T-cell (primary cell): ENCODE measurements around the gene SCFD2. TPM values are rescaled to one million over a fixed set of nuclear protein-coding genes. Genes with fewer than 3 reads are reported as not detected.

ENCODE experiments used
- ATAC-seq, 4 experiments: fragments of 200-7000 bp in 3 of 4; fragments of 150-1000 bp in 1 of 4; cut with Tn5 transposase; replicated peaks in 1 of 4; 1 replicate in 3 of 4; 2 replicates in 1 of 4; pipeline ENCODE4 v1.10.0; 2021; ENCODE audit warnings: moderate library complexity in 3 of 4, mild to moderate bottlenecking in 2 of 4, moderate number of reproducible peaks in 1 of 4
- CTCF ChIA-PET, 2 donors: fragments of 300-600 bp; sonication (Branson Sonifier 250); formaldehyde crosslinking; loops; one replicate each; lab custom pipeline; 2022; ENCODE audit warnings: antibody characterized with exemption in 2 of 2; lab: Charles Lee
- POLR2A ChIA-PET, 2 donors: fragments of 300-600 bp; sonication (Branson Sonifier 250); formaldehyde crosslinking; loops; one replicate each; lab custom pipeline; 2022; ENCODE audit warnings: antibody characterized with exemption in 2 of 2; lab: Charles Lee
- DNase-seq, 35 experiments: peaks; one replicate each; pipeline versions ENCODE4 v3.0.0 to v3.0.0-alpha.2; 2013 to 2023
- H3K27ac ChIP-seq: one replicate; pipeline ENCODE4 v1.5.1; 2013; ENCODE audit warnings: low read length
- H3K27me3 ChIP-seq, 2 experiments: replicated peaks in 1 of 2; 1 replicate in 1 of 2; 2 replicates in 1 of 2; pipeline versions ENCODE4 v1.6.1 to v1.7.0; 2013; ENCODE audit warnings: low read length in 1 of 2, mixed read lengths in 1 of 2; ENCODE audit not compliant: control insufficient read depth in 2 of 2, insufficient read depth in 2 of 2; ENCODE audit errors: extremely low read depth in 1 of 2
- H3K36me3 ChIP-seq, 2 donors: 1 replicate in 1 of 2; 2 replicates in 1 of 2; pipeline versions ENCODE4 v1.6.1 to v1.7.0; 2013; ENCODE audit warnings: low read length in 1 of 2; ENCODE audit not compliant: control insufficient read depth in 2 of 2, insufficient read depth in 1 of 2; ENCODE audit errors: extremely low read depth in 1 of 2
- H3K4me1 ChIP-seq, 2 experiments: 1 replicate in 1 of 2; 2 replicates in 1 of 2; pipeline versions ENCODE4 v1.6.1 to v1.7.0; 2013; ENCODE audit warnings: low read length in 2 of 2, mixed read lengths in 1 of 2; ENCODE audit not compliant: insufficient read depth in 2 of 2, control insufficient read depth in 1 of 2; ENCODE audit errors: extremely low read depth in 1 of 2
- H3K4me3 ChIP-seq, 2 donors: 1 replicate in 1 of 2; 2 replicates in 1 of 2; pipeline versions ENCODE4 v1.5.1 to v1.7.0; 2013; ENCODE audit warnings: mild to moderate bottlenecking in 2 of 2, low read length in 1 of 2, moderate library complexity in 1 of 2; ENCODE audit not compliant: control insufficient read depth in 1 of 2; ENCODE audit errors: extremely low read depth in 1 of 2
- H3K9me3 ChIP-seq: 2 replicates; pipeline ENCODE4 v1.7.0; 2013
- H3K27ac Mint-ChIP-seq, 2 donors: one replicate each; pipeline ENCODE4 v1.8.0; 2020 to 2021; ENCODE audit warnings: mild to moderate bottlenecking in 2 of 2, mixed read lengths in 2 of 2
- H3K27me3 Mint-ChIP-seq, 2 donors: one replicate each; pipeline ENCODE4 v1.8.0; 2021 to 2022; ENCODE audit warnings: mixed read lengths in 2 of 2
- H3K36me3 Mint-ChIP-seq: one replicate; pipeline ENCODE4 v1.8.0; 2021; ENCODE audit warnings: mixed read lengths
- H3K4me1 Mint-ChIP-seq, 3 donors: one replicate each; pipeline ENCODE4 v1.8.0; 2020 to 2022; ENCODE audit warnings: mixed read lengths in 3 of 3, mild to moderate bottlenecking in 1 of 3
- H3K4me3 Mint-ChIP-seq, 3 donors: one replicate each; pipeline ENCODE4 v1.8.0; 2020 to 2022; ENCODE audit warnings: mild to moderate bottlenecking in 3 of 3, mixed read lengths in 3 of 3, moderate library complexity in 3 of 3
- H3K9me3 Mint-ChIP-seq, 3 donors: one replicate each; pipeline ENCODE4 v1.8.0; 2020 to 2022; ENCODE audit warnings: mixed read lengths in 3 of 3
- WGBS: methylation state at CpG from one replicate; pipeline ENCODE4 v1.1.5; 2013; ENCODE audit warnings: missing lambda C conversion rate; ENCODE audit not compliant: insufficient coverage; 5-methylcytosine and 5-hydroxymethylcytosine counted together
- total RNA-seq, 35 experiments: library from RNA in 6 of 35; stranded (reverse) in 6 of 35; fragments of 120-200 nt in 1 of 35; gene quantifications; one replicate each; pipeline versions ENCODE4 v1.2.1 to v1.2.4 and lab custom pipeline; 2013 to 2026

The SCFD2 gene
- total RNA-seq, 5 donors from 2014 or later (not counting 1 experiment from before 2014, with no cell fraction given): 19.0 to 28.9 (median 21.8) TPM

GRCh38 chr4:53116954-53117353 is 248.9 kb downstream of the SCFD2 start:
- Histone ChIP-seq H3K9me3 (no peaks in the 10 kb centered on the region), H3K27me3 (no peaks in the 10 kb centered on the region), H3K4me3 (no peak overlapping the region), H3K4me1 (no peaks in the 10 kb centered on the region), H3K27ac (no peak overlapping the region), H3K36me3 (no peaks in the 10 kb centered on the region)
- Mint-ChIP-seq H3K4me3 (no peak overlapping the region), H3K9me3 (peaks cover 0 to 6% (median 0%) of the 10 kb centered on the region in 3 donors), H3K4me1 (peaks cover 17 to 29% (median 17%) of the 10 kb centered on the region in 3 donors), H3K27ac (no peak overlapping the region), H3K27me3 (no peaks in the 10 kb centered on the region), H3K36me3 (peaks cover 39% of the 10 kb centered on the region)
- WGBS: 60% methylated on average over 1 of the region's 1 CpG
- DNase-seq (no peak), ATAC-seq (no peak)
- ChIA-PET CTCF (interaction anchor here in 1 of 2 donors (0.6 kb wide), 1 partner anchor 13 kb away, joined by 4 read pairs; no protein-coding TSS in a partner anchor), POLR2A (no interaction called here)

- Mint-ChIP-seq H3K9me3 (peaks cover 5 to 17% (median 10%) of the 10 kb centered on the region in 3 donors), H3K27me3 (no peaks in the 10 kb centered on the region), H3K4me1 (peaks cover 17 to 26% (median 18%) of the 10 kb centered on the region in 3 donors), H3K36me3 (peaks cover 60% of the 10 kb centered on the region), H3K4me3 (no peak overlapping the region), H3K27ac (no peak overlapping the region)
- ChIA-PET POLR2A (no interaction called here), CTCF (no interaction called here)
- no peak overlapping the region for H3K27ac ChIP-seq
- no CpG with 5 or more reads among the region's 2 CpGs for WGBS
- no peak for DNase-seq
- H3K4me3 ChIP-seq: no peak overlapping the region
- ATAC-seq: no peak
- H3K36me3 ChIP-seq: no peaks in the 10 kb centered on the region
- H3K4me1 ChIP-seq: no peaks in the 10 kb centered on the region
- H3K9me3 ChIP-seq: no peaks in the 10 kb centered on the region
- no peaks in the 10 kb centered on the region for H3K27me3 ChIP-seq
Measured at GRCh38 chr4:53113431-53114225, 252.2 kb downstream of the SCFD2 start.

GRCh38 chr4:53105313-53105712 is 260.5 kb downstream of the SCFD2 start:
- Histone ChIP-seq H3K4me1 (no peaks in the 10 kb centered on the region), H3K27me3 (no peaks in the 10 kb centered on the region), H3K36me3 (no peaks in the 10 kb centered on the region), H3K9me3 (no peaks in the 10 kb centered on the region), H3K27ac (no peak overlapping the region), H3K4me3 (no peak overlapping the region)
- H3K27ac Mint-ChIP-seq: no peak overlapping the region
- POLR2A ChIA-PET: no interaction called here
- H3K4me3 Mint-ChIP-seq: no peak overlapping the region
- ATAC-seq (no peak), DNase-seq (no peak)
- CTCF ChIA-PET: no interaction called here
- 100% methylated on average over 4 of the region's 6 CpGs for WGBS
- H3K27me3 Mint-ChIP-seq: no peaks in the 10 kb centered on the region
- H3K9me3 Mint-ChIP-seq: peaks cover 5 to 21% (median 19%) of the 10 kb centered on the region in 3 donors
- peaks cover 59% of the 10 kb centered on the region for H3K36me3 Mint-ChIP-seq
- H3K4me1 Mint-ChIP-seq: peaks cover under 1 to 18% (median 4%) of the 10 kb centered on the region in 3 donors

GRCh38 chr4:53103481-53103880 is 262.4 kb downstream of the SCFD2 start:
- no CpG with 5 or more reads among the region's 1 CpG for WGBS
- Histone ChIP-seq H3K36me3 (no peaks in the 10 kb centered on the region), H3K9me3 (no peaks in the 10 kb centered on the region), H3K4me1 (no peaks in the 10 kb centered on the region), H3K27me3 (no peaks in the 10 kb centered on the region), H3K4me3 (no peak overlapping the region), H3K27ac (no peak overlapping the region)
- ChIA-PET POLR2A (interaction anchor here (0.6 kb wide), 2 partner anchors 29 to 45 kb away, joined by 5 to 7 read pairs; no protein-coding TSS in a partner anchor), CTCF (interaction anchor here (0.5 to 0.7 kb wide), 4 partner anchors 13 to 1109 kb away, joined by 3 to 9 read pairs (median 4); no protein-coding TSS in a partner anchor)
- no peak for DNase-seq
- H3K27ac Mint-ChIP-seq: no peak overlapping the region
- ATAC-seq: no peak
- peaks cover 0 to 17% (median 2%) of the 10 kb centered on the region in 3 donors for H3K4me1 Mint-ChIP-seq
- H3K9me3 Mint-ChIP-seq: peaks cover 9 to 26% (median 19%) of the 10 kb centered on the region in 3 donors
- H3K27me3 Mint-ChIP-seq: no peaks in the 10 kb centered on the region
- peaks cover 53% of the 10 kb centered on the region for H3K36me3 Mint-ChIP-seq
- H3K4me3 Mint-ChIP-seq: no peak overlapping the region

GRCh38 chr4:53101191-53101581 is 264.7 kb downstream of the SCFD2 start:
- H3K36me3 Mint-ChIP-seq: peaks cover 36% of the 10 kb centered on the region
- no peak overlapping the region for H3K27ac ChIP-seq
- no peak overlapping the region for H3K4me3 Mint-ChIP-seq
- peaks cover 0 to 1% (median 0%) of the 10 kb centered on the region in 3 donors for H3K4me1 Mint-ChIP-seq
- no peak overlapping the region for H3K4me3 ChIP-seq
- H3K9me3 ChIP-seq: no peaks in the 10 kb centered on the region
- ChIA-PET CTCF (no interaction called here), POLR2A (no interaction called here)
- peaks cover 7 to 16% (median 8%) of the 10 kb centered on the region in 3 donors for H3K9me3 Mint-ChIP-seq
- no peaks in the 10 kb centered on the region for H3K27me3 ChIP-seq
- no peaks in the 10 kb centered on the region for H3K4me1 ChIP-seq
- no peaks in the 10 kb centered on the region for H3K27me3 Mint-ChIP-seq
- ATAC-seq (no peak), DNase-seq (no peak)
- H3K27ac Mint-ChIP-seq: no peak overlapping the region
- no peaks in the 10 kb centered on the region for H3K36me3 ChIP-seq

- POLR2A ChIA-PET: no interaction called here
- CTCF ChIA-PET: no interaction called here
- H3K4me1 Mint-ChIP-seq: no peaks in the 10 kb centered on the region
- no peaks in the 10 kb centered on the region for H3K27me3 Mint-ChIP-seq
- Histone ChIP-seq H3K9me3 (no peaks in the 10 kb centered on the region), H3K36me3 (no peaks in the 10 kb centered on the region), H3K4me3 (no peak overlapping the region), H3K27ac (no peak overlapping the region), H3K27me3 (no peaks in the 10 kb centered on the region), H3K4me1 (no peaks in the 10 kb centered on the region)
- no peak overlapping the region for H3K27ac Mint-ChIP-seq
- H3K4me3 Mint-ChIP-seq: no peak overlapping the region
- no CpG with 5 or more reads among the region's 7 CpGs for WGBS
- peaks cover 36% of the 10 kb centered on the region for H3K36me3 Mint-ChIP-seq
- peaks cover 7 to 16% (median 8%) of the 10 kb centered on the region in 3 donors for H3K9me3 Mint-ChIP-seq
- DNase-seq (no peak), ATAC-seq (no peak)
Measured at GRCh38 chr4:53100501-53101190, 265.2 kb downstream of the SCFD2 start.
